ENCODE measurements around the gene CLEC4G. TPM values are rescaled to one million over a fixed set of nuclear protein-coding genes. Genes with fewer than 3 reads are reported as not detected.
"Not testable (repeated sequence)": the region's sequence is repeated elsewhere in the genome, so short reads cannot be mapped to it uniquely, and the experiment has no call there.

CLEC4G gene, protein sequence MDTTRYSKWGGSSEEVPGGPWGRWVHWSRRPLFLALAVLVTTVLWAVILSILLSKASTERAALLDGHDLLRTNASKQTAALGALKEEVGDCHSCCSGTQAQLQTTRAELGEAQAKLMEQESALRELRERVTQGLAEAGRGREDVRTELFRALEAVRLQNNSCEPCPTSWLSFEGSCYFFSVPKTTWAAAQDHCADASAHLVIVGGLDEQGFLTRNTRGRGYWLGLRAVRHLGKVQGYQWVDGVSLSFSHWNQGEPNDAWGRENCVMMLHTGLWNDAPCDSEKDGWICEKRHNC
- polyA plus RNA-seq (2012; ENCODE audit: insufficient read depth, insufficient read length) = not detected

GRCh38 chr19:7732045-7732444, at the start of gene CLEC4G:
Gene CLEC4G, minus strand, starts transcription at chr19:7732110. Its CDS starts 8 bp downstream, at chr19:7732102.
- no peak for DNase-seq (ENCODE audit: low read depth, low spot score)
- no peak within 1 kb of the TSS for H3K4me3 ChIP-seq (ENCODE audit: low read length)

GRCh38 chr19:7781157-7781556, 49.2 kb upstream of the CLEC4G start:
- no peak overlapping the region for H3K4me3 ChIP-seq (ENCODE audit: low read length)
- no peak for DNase-seq (ENCODE audit: low read depth, low spot score)

- H3K4me3 ChIP-seq (ENCODE audit: low read length) = no peak overlapping the region
- peak; percentile 80 for DNase-seq (ENCODE audit: low read depth, low spot score)
Observed at GRCh38 chr19:7779631-7780486, 47.9 kb upstream of the CLEC4G start.

GRCh38 chr19:7778081-7778480, 46.2 kb upstream of the CLEC4G start:
- no peak overlapping the region for H3K4me3 ChIP-seq (ENCODE audit: low read length)
- no peak for DNase-seq (ENCODE audit: low read depth, low spot score)

DNA sequence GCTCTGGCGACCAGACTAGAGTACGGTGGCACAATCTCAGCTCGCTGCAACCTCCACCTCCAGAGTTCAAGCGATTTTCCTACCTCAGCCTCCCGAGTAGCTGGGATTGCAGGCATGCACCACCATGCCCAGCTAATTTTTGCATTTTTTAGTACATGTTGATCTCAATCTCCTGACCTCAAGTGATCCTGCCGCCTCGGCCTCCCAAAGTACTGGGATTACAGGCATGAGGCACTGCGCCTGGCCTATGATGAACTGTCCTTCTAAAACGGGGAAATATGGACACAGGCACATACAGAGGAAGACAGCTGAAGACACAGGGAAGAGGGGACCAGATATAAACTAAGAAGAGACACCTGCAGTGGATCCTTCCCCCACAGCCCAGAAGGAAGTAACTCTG, 43.9 kb upstream of the CLEC4G start:
- H3K4me3 ChIP-seq (ENCODE audit: low read length) = no peak overlapping the region
- no peak for DNase-seq (ENCODE audit: low read depth, low spot score)

DNA sequence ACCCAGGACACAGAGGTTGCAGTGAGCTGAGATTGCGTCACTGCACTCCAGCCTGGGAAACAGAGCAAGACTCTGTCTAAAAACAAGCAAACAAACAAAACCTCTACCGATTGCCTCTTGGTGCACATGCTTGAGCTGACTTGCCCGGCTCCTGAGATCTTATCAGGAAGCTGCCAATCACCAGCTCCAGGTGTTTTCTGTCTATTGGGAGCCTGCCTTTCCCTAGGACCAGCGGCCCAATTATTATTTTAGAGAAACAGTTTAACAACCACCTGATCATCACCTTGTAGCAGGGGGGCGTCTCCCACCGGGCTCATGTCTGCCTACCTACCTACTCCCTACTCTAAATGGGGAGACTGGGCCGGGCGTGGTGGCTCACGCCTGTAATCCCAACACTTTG, 41.9 kb upstream of the CLEC4G start:
- no peak overlapping the region for H3K4me3 ChIP-seq (ENCODE audit: low read length)
- no peak for DNase-seq (ENCODE audit: low read depth, low spot score)

- no peak overlapping the region for H3K4me3 ChIP-seq (ENCODE audit: low read length)
- DNase-seq (ENCODE audit: low read depth, low spot score) = peak; percentile 38
Observed at GRCh38 chr19:7772752-7773291, 40.9 kb upstream of the CLEC4G start.

DNA sequence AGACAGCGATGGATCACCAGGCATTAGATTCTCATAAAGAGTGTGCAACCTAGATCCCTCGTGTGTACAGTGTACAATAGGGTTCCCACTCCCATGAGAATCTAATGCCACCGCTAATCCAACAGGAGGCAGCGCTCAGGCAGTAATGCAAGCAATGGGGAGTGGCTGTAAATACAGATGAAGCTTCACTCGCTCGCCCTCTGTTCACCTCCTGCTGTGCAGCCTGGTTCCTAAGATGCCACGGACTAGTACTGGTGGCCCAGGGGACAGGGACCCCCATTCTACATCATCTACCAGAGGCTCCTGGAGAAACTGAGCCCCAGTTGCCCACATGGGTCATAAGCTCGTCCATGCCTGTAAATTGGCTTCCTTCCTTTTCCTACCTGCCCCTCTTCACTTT, 39.2 kb upstream of the CLEC4G start:
- DNase-seq (ENCODE audit: low read depth, low spot score) = no peak

DNA sequence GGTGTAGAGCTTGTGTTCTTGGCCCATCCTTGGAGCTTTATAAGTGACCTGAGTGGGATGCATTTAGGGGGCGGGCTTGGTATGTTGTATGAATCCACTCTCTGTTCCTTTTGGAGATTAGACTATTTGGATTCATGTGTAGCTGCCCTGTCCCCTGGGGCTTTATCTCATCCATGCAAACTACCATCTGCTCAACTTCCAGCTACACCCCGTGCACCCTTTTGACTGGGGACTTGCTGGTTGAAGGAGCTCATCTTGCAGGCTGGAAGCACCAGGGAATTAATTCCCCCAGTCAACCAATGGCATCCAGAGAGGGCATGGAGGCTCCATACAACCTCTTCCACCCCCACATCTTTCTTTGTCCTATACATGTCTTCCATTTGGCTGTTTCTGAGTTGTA, 37.3 kb upstream of the CLEC4G start:
- DNase-seq (ENCODE audit: low read depth, low spot score) = no peak
- no peak overlapping the region for H3K4me3 ChIP-seq (ENCODE audit: low read length)

More for the DNA sequence above, 39.2 kb upstream of the CLEC4G start:
- H3K4me3 ChIP-seq (ENCODE audit: low read length) = no peak overlapping the region

DNA sequence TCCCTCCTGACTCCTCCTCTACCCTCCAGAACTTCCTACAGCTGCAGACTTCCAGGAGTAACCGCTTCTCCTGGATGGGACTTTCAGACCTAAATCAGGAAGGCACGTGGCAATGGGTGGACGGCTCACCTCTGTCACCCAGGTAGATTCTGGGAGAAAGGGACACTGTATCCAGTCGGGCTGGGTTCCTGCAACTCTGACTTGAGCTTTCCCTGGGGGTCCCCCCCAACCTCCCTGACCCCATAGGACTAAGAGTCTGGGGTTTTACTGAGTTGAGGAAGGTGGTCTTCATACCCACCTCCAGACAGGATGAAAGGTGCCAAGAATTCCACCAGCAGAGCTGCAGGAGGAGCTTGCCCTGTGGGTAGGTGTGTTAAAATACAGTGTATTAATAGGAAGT, 35.6 kb upstream of the CLEC4G start:
- no peak overlapping the region for H3K4me3 ChIP-seq (ENCODE audit: low read length)
- DNase-seq (ENCODE audit: low read depth, low spot score) = no peak

GRCh38 chr19:7766535-7766934, 34.6 kb upstream of the CLEC4G start:
- DNase-seq (ENCODE audit: low read depth, low spot score) = no peak
- H3K4me3 ChIP-seq (ENCODE audit: low read length) = no peak overlapping the region

DNA sequence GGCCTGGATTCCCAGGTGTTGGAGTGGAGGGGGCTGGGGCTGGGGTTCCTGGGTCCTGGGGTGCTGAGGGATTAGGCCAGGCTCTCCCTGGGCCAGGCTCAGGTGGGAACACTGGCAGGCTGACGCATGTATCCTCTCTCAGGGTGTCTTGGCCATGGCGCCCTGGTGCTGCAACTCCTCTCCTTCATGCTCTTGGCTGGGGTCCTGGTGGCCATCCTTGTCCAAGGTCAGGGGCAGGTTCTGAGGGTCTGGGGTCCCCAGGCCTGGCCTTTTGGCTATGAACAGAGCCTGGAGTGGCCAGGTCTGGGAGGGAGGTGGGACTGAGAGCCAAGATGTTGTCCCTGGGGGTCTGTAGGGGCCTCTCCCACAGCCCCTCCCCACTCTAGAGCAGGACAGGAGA, 33.1 kb upstream of the CLEC4G start:
- H3K4me3 ChIP-seq (ENCODE audit: low read length); DNase-seq (ENCODE audit: low read depth, low spot score): not testable (repeated sequence)

DNA sequence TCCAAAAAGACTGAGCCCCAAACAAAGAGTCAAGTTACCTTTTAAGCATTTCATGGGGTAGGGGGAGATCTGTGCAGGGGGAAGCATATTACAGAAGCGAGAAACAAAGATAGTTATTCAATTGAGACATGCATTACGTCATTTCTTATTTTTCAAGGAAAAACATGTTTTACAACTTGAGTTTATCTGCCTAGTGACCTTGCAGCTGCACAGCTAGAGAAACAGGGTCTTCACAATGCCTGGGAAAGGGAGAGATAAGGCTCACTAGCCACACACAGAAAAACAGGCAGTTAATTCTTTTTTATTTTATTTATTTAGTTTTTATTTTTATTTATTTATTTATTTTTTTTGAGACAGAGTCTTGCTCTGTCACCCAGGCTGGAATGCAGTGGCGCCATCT, 32.2 kb upstream of the CLEC4G start:
- DNase-seq (ENCODE audit: low read depth, low spot score); H3K4me3 ChIP-seq (ENCODE audit: low read length): not testable (repeated sequence)

GRCh38 chr19:7763696-7764095, 31.8 kb upstream of the CLEC4G start:
- no peak for DNase-seq (ENCODE audit: low read depth, low spot score)
- H3K4me3 ChIP-seq (ENCODE audit: low read length) = no peak overlapping the region

DNA sequence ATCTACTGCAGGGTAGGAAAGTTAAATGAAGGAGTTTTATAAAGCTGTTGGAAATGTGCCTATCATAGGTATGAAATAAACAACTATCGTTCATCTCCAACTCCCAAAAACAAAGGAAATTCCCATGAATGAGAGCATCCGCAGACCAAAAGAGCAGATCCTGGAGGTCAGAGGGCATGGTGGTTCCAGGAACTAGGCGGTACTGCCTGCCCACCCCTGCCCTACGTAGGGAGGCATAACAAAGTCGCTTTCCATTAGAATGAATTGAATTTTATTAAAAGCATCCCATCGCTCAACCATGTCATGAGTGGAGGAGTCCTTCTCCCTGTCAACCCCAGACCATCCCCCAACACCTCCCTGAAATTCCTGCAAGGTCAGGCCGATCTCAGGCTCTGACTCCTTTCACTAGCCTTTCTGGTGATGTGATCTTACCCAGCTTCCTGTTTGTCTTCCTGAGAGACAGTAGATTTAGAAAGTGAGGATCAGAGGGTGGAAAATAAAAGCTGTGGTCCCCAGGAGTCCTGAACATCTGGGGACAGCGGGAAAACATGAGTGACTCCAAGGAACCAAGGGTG, 30.9 kb upstream of the CLEC4G start, which contains the start of gene CLEC4M:
Gene CLEC4M, plus strand, starts transcription at position 525 of the 575 bp plus-strand sequence. Its CDS starts 24 bp downstream, at position 549.
- no peak within 1 kb of the TSS for H3K4me3 ChIP-seq (ENCODE audit: low read length)
- no peak for DNase-seq (ENCODE audit: low read depth, low spot score)

GRCh38 chr19:7759156-7759555, 27.2 kb upstream of the CLEC4G start:
- H3K4me3 ChIP-seq (ENCODE audit: low read length) = no peak overlapping the region
- DNase-seq (ENCODE audit: low read depth, low spot score) = no peak

DNA sequence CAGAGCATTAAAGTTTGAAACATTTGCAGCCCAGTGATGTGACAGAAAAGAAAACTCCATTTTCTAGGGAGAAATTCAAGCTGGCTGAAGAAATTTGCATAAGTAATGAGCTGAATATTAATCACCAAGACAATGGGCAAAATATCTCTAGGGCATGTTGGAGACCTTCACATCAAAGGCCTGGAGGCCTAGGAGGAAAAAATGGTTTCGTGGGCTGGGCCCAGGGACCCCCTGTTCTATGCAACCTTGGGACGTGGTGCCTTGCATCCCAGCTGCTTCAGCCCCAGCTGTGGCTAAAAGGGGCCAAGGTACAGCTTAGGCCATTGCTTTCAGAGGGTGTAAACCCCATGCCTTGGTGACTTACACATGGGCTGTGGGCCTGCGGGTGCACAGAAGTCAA, 25.4 kb upstream of the CLEC4G start:
- no peak for DNase-seq (ENCODE audit: low read depth, low spot score)
- H3K4me3 ChIP-seq (ENCODE audit: low read length) = no peak overlapping the region

GRCh38 chr19:7756258-7756657, 24.3 kb upstream of the CLEC4G start:
- no peak overlapping the region for H3K4me3 ChIP-seq (ENCODE audit: low read length)
- DNase-seq (ENCODE audit: low read depth, low spot score) = no peak

- no peak for DNase-seq (ENCODE audit: low read depth, low spot score)
- H3K4me3 ChIP-seq (ENCODE audit: low read length) = no peak overlapping the region
Observed at GRCh38 chr19:7751157-7751783, 19.4 kb upstream of the CLEC4G start.

Data from Jurkat, Clone E6-1 (cell line).